HG03378 (cell line): Measurements from ENCODE around the gene ABCC9.

Experiments used
- ATAC-seq: cut with Tn5 transposase; IDR thresholded peaks from one replicate; pipeline ENCODE4 v1.9.1; 2021; ENCODE audit warnings: mild to moderate bottlenecking, moderate library complexity; ENCODE audit not compliant: unreplicated experiment

ABCC9 gene

GRCh38 chr12:21881965-21882364, 59.3 kb downstream of the ABCC9 start:
- ATAC-seq: no peak

- no peak for ATAC-seq
These were observed 61.9 kb downstream of the ABCC9 start for GRCh38 chr12:21879312-21879711.

- ATAC-seq: no peak
These were observed 63.8 kb downstream of the ABCC9 start for GRCh38 chr12:21877293-21877982.

- ATAC-seq: no peak
These were observed 75.4 kb downstream of the ABCC9 start for GRCh38 chr12:21865846-21866245.

GRCh38 chr12:21860534-21860933, 80.7 kb downstream of the ABCC9 start:
- ATAC-seq: no peak

- ATAC-seq: no peak
These were observed 81.1 kb downstream of the ABCC9 start for GRCh38 chr12:21860128-21860527.

- ATAC-seq: no peak
These were observed 89.0 kb downstream of the ABCC9 start for GRCh38 chr12:21852251-21852650.

GRCh38 chr12:21851151-21851550, 90.1 kb downstream of the ABCC9 start:
- ATAC-seq: no peak

GRCh38 chr12:21850419-21850818, 90.8 kb downstream of the ABCC9 start:
- no peak for ATAC-seq

GRCh38 chr12:21849878-21850277, 91.3 kb downstream of the ABCC9 start:
- ATAC-seq: no peak

GRCh38 chr12:21848192-21848591, 93.0 kb downstream of the ABCC9 start:
- ATAC-seq: no peak

GRCh38 chr12:21843795-21844194, 97.4 kb downstream of the ABCC9 start:
- no peak for ATAC-seq

- no peak for ATAC-seq
These were observed 101.5 kb downstream of the ABCC9 start for GRCh38 chr12:21839776-21840175.

- ATAC-seq: no peak
These were observed 103.4 kb downstream of the ABCC9 start for GRCh38 chr12:21837847-21838246.

GRCh38 chr12:21831791-21832344, 109.4 kb downstream of the ABCC9 start:
- ATAC-seq: no peak

GRCh38 chr12:21828779-21829178, 112.4 kb downstream of the ABCC9 start:
- ATAC-seq: no peak

GRCh38 chr12:21828136-21828775, 113.0 kb downstream of the ABCC9 start:
- no peak for ATAC-seq

GRCh38 chr12:21827083-21827482, 114.1 kb downstream of the ABCC9 start:
- ATAC-seq: no peak

GRCh38 chr12:21826618-21826910, 114.7 kb downstream of the ABCC9 start:
- no peak for ATAC-seq

- no peak for ATAC-seq
These were observed 115.2 kb downstream of the ABCC9 start for GRCh38 chr12:21825886-21826617.

- ATAC-seq: no peak
These were observed 117.6 kb downstream of the ABCC9 start for GRCh38 chr12:21823581-21823980.

GRCh38 chr12:21819678-21820077, 121.5 kb downstream of the ABCC9 start:
- ATAC-seq: no peak
